IMR-90 (cell line): ENCODE measurements around the gene INPP5J. TPM values are rescaled to one million over a fixed set of nuclear protein-coding genes. Genes with fewer than 3 reads are reported as not detected.

ENCODE experiments used
- ATAC-seq: fragments of 200-7000 bp; cut with Tn5 transposase; 2 replicates; pipeline ENCODE4 v1.9.1; 2020; ENCODE audit warnings: low read depth, mild to moderate bottlenecking, moderate library complexity
- BruUV-seq: library from RNA; stranded (reverse); fragments of 400-500 nt; replicated peaks from 2 replicates; lab custom pipeline; 2021; lab: Mats Ljungman, UMichigan
- CTCF ChIA-PET: fragments of 300-600 bp; formaldehyde crosslinking; extraction: SDS; loops from one replicate; lab custom pipeline; 2021; ENCODE audit warnings: antibody characterized with exemption; lab: Yijun Ruan, JAX
- POLR2A ChIA-PET: fragments of 300-600 bp; sonication (Branson Sonifier 250); formaldehyde crosslinking; loops from one replicate; lab custom pipeline; 2022; ENCODE audit warnings: antibody characterized with exemption; ENCODE audit not compliant: unreplicated experiment; lab: Charles Lee
- DNase-seq: peaks from one replicate; pipeline ENCODE4 v3.0.0; 2013
- H2AFZ ChIP-seq: replicated peaks from 2 replicates; pipeline ENCODE3; 2013; ENCODE audit warnings: low read length, mild to moderate bottlenecking; ENCODE audit not compliant: poor library complexity
- H2AK5ac ChIP-seq: 2 replicates; pipeline ENCODE4 v1.6.1; 2013; ENCODE audit warnings: low read depth, low read length, inconsistent platforms
- H2AK9ac ChIP-seq: replicated peaks from 2 replicates; pipeline ENCODE3; 2013; ENCODE audit warnings: mild to moderate bottlenecking, low read depth, low read length, moderate library complexity; ENCODE audit not compliant: poor library complexity
- H2BK120ac ChIP-seq: 2 replicates; pipeline ENCODE4 v1.6.1; 2013; ENCODE audit warnings: low read depth, low read length, inconsistent platforms
- H2BK15ac ChIP-seq: 3 replicates; pipeline ENCODE4 v1.6.1; 2013; ENCODE audit warnings: low read depth, low read length, inconsistent platforms
- H2BK20ac ChIP-seq: 2 replicates; pipeline ENCODE4 v1.6.1; 2013; ENCODE audit warnings: low read depth, mild to moderate bottlenecking, inconsistent platforms, low read length, moderate library complexity
- H2BK5ac ChIP-seq: 2 replicates; pipeline ENCODE4 v1.6.1; 2013; ENCODE audit warnings: mild to moderate bottlenecking, low read depth, low read length, inconsistent platforms; ENCODE audit not compliant: poor library complexity, severe bottlenecking
- H3K14ac ChIP-seq: replicated peaks from 2 replicates; pipeline ENCODE4 v1.6.1; 2013; ENCODE audit warnings: low read depth, low read length, inconsistent platforms
- H3K18ac ChIP-seq: 2 replicates; pipeline ENCODE4 v1.6.1; 2013; ENCODE audit warnings: low read depth, low read length, control low read depth
- H3K23ac ChIP-seq: 2 replicates; pipeline ENCODE4 v1.6.1; 2013; ENCODE audit warnings: low read depth, low read length, inconsistent platforms
- H3K27ac ChIP-seq: 2 replicates; pipeline ENCODE4 v1.5.1; 2013; ENCODE audit warnings: mild to moderate bottlenecking, control low read depth, low read length; ENCODE audit not compliant: insufficient read depth
- H3K27me3 ChIP-seq: 2 replicates; pipeline ENCODE4 v1.6.1; 2013; ENCODE audit warnings: low read length; ENCODE audit not compliant: control insufficient read depth, insufficient read depth
- H3K36me3 ChIP-seq: 2 replicates; pipeline ENCODE4 v1.6.1; 2013; ENCODE audit warnings: low read length, mixed read lengths; ENCODE audit not compliant: control insufficient read depth, insufficient read depth
- H3K4ac ChIP-seq: 2 replicates; pipeline ENCODE4 v1.6.1; 2013; ENCODE audit warnings: low read depth, low read length, inconsistent platforms
- H3K4me1 ChIP-seq: 2 replicates; pipeline ENCODE4 v1.6.1; 2013; ENCODE audit warnings: low read length, mixed read lengths; ENCODE audit not compliant: control insufficient read depth, insufficient read depth
- H3K4me2 ChIP-seq: 2 replicates; pipeline ENCODE4 v1.6.1; 2013; ENCODE audit warnings: low read depth, mild to moderate bottlenecking, control low read depth, low read length, moderate library complexity
- H3K4me3 ChIP-seq: 2 replicates; pipeline ENCODE4 v1.5.1; 2013; ENCODE audit warnings: low read depth, mild to moderate bottlenecking, control low read depth, low read length, moderate library complexity; ENCODE audit not compliant: insufficient read depth
- H3K56ac ChIP-seq: 2 replicates; pipeline ENCODE4 v1.6.1; 2013; ENCODE audit warnings: low read length, inconsistent platforms; ENCODE audit not compliant: insufficient read depth; ENCODE audit errors: extremely low read depth
- H3K79me1 ChIP-seq, 2 experiments: 2 replicates each; pipeline ENCODE4 v1.6.1; 2013; ENCODE audit warnings: low read length in 2 of 2, inconsistent platforms in 1 of 2, low read depth in 1 of 2
- H3K9ac ChIP-seq: 2 replicates; pipeline ENCODE4 v1.6.1; 2013; ENCODE audit warnings: low read depth, low read length, control low read depth
- H3K9me1 ChIP-seq: 2 replicates; pipeline ENCODE4 v1.6.1; 2013; ENCODE audit warnings: low read length, inconsistent platforms; ENCODE audit not compliant: insufficient read depth
- H3K9me3 ChIP-seq: 2 replicates; pipeline ENCODE4 v1.6.1; 2013; ENCODE audit warnings: low read length; ENCODE audit not compliant: control insufficient read depth, insufficient read depth
- H4K20me1 ChIP-seq: 2 replicates; pipeline ENCODE4 v1.6.1; 2013; ENCODE audit warnings: low read length, inconsistent platforms; ENCODE audit not compliant: insufficient read depth
- H4K5ac ChIP-seq: 2 replicates; pipeline ENCODE4 v1.6.1; 2013; ENCODE audit warnings: mild to moderate bottlenecking, low read depth, low read length, control low read depth
- H4K8ac ChIP-seq, 2 experiments: 2 replicates each; pipeline ENCODE4 v1.6.1; 2013; ENCODE audit warnings: low read depth in 2 of 2, low read length in 2 of 2, control low read depth in 1 of 2, inconsistent platforms in 1 of 2
- H4K91ac ChIP-seq: 2 replicates; pipeline ENCODE4 v1.6.1; 2013; ENCODE audit warnings: low read depth, low read length, inconsistent platforms; ENCODE audit not compliant: insufficient read depth
- BHLHE40 ChIP-seq: fragments of 150-350 bp; IDR thresholded peaks from 2 replicates; pipeline ENCODE4 v1.6.1; 2016; ENCODE audit warnings: mild to moderate bottlenecking, low read depth, low read length
- CTCF ChIP-seq: conservative IDR thresholded peaks from 2 replicates; pipeline ENCODE4 v1.5.1; 2012; ENCODE audit warnings: mild to moderate bottlenecking, low read depth, low read length, improper control_type of control experiment
- ELK1 ChIP-seq: fragments of 150-350 bp; IDR thresholded peaks from 2 replicates; pipeline ENCODE4 v1.6.1; 2016; ENCODE audit warnings: low read depth, mild to moderate bottlenecking, low read length, moderate library complexity, borderline replicate concordance
- FOS ChIP-seq: fragments of 150-350 bp; IDR thresholded peaks from 2 replicates; pipeline ENCODE4 v1.6.1; 2016; ENCODE audit warnings: low read depth, low read length
- MAFK ChIP-seq: IDR thresholded peaks from 2 replicates; pipeline ENCODE4 v1.6.1; 2012; ENCODE audit warnings: low read depth, low read length, improper control_type of control experiment
- MAZ ChIP-seq: IDR thresholded peaks from 2 replicates; pipeline ENCODE4 v1.6.1; 2012; ENCODE audit warnings: low read depth, mild to moderate bottlenecking, low read length, improper control_type of control experiment, moderate library complexity, borderline replicate concordance
- MXI1 ChIP-seq: IDR thresholded peaks from 2 replicates; pipeline ENCODE4 v1.6.1; 2012; ENCODE audit warnings: low read depth, mild to moderate bottlenecking, low read length, moderate library complexity, borderline replicate concordance
- RFX5 ChIP-seq: IDR thresholded peaks from 2 replicates; pipeline ENCODE4 v1.8.0; 2012; ENCODE audit warnings: low read depth, mild to moderate bottlenecking, low read length, moderate library complexity
- SMC3 ChIP-seq: fragments of 150-350 bp; IDR thresholded peaks from 2 replicates; pipeline ENCODE4 v1.6.1; 2016; ENCODE audit warnings: low read depth, mild to moderate bottlenecking, antibody characterized with exemption, low read length, moderate library complexity
- USF2 ChIP-seq: fragments of 150-350 bp; IDR thresholded peaks from 2 replicates; pipeline ENCODE4 v1.6.1; 2017; ENCODE audit warnings: mild to moderate bottlenecking, antibody characterized with exemption, low read length, low read depth
- WGBS, 2 experiments: methylation state at CpG; one replicate each; pipeline versions ENCODE4 v1.1.5 to v1.1.7; 2013; ENCODE audit warnings: missing lambda C conversion rate in 2 of 2; ENCODE audit not compliant: insufficient read length in 1 of 2; ENCODE audit errors: extremely low coverage in 2 of 2; 5-methylcytosine and 5-hydroxymethylcytosine counted together
- dilution Hi-C: fragments of 300-500 bp; cut with HindIII; formaldehyde crosslinking; loops from one replicate; pipeline ENCODE4 v1.14.3; 2018; ENCODE audit warnings: low sequenced_read_pairs; ENCODE audit not compliant: unreplicated experiment
- in situ Hi-C: fragments of 300-500 bp; cut with MboI; formaldehyde crosslinking; loops from 3 replicates; pipeline ENCODE4 v1.14.3; 2019; ENCODE audit warnings: low sequenced_read_pairs, inconsistent platforms, mixed read lengths
- intact Hi-C: fragments of 100-400 bp; cut with micrococcal nuclease; formaldehyde crosslinking; loops from 2 replicates; pipeline ENCODE4 v1.10.0; 2022
- polyA plus RNA-seq, 3 experiments: library from polyadenylated mRNA; depleted of rRNA; stranded (reverse); fragments of >200 nt; gene quantifications; 2 replicates each; pipeline ENCODE4 v1.2.3, GENCODE V29; 2012; ENCODE audit warnings: low replicate concordance in 1 of 3
- total RNA-seq: library from RNA; depleted of rRNA; stranded (reverse); fragments of >200 nt; gene quantifications from 2 replicates; pipeline ENCODE4 v1.2.3, GENCODE V29; 2012

INPP5J gene
- total and polyA plus RNA-seq, 2 of the 4 experiments (the other 2 are of a cell fraction), result 0.36 to 2.2 TPM

- H3K4me3 ChIP-seq, result no peak overlapping the region
- H3K4me2 ChIP-seq, result no peak overlapping the region
- no peak overlapping the region; the same call in 2 of the 3 replicates for H2BK15ac ChIP-seq
- H2AK9ac ChIP-seq, result no peak overlapping the region
- H3K36me3 ChIP-seq, result peaks cover 6% of the 10 kb centered on the region
- H4K91ac ChIP-seq, result peak overlapping the region; percentile 62; the same call in 1 of the 2 replicates
- H3K4me1 ChIP-seq, result peaks cover 20% of the 10 kb centered on the region
- H4K20me1 ChIP-seq, result peaks cover 18% of the 10 kb centered on the region; the same call in 1 of the 2 replicates
- H3K18ac ChIP-seq, result peak overlapping the region; percentile 79; the same call in 1 of the 2 replicates
- no CpG with 5 or more reads among the region's 4 CpGs for WGBS, 2 experiments
- no peak for DNase-seq
- ATAC-seq, result no peak
- peak overlapping the region; percentile 90; the same call in 1 of the 2 replicates for H4K5ac ChIP-seq
- POLR2A ChIA-PET, result interaction anchor here (0.6 kb wide), 1 partner anchor 9 kb away, joined by 16 read pairs; no protein-coding TSS in a partner anchor
- in situ Hi-C loops, result no loop called here
- H3K4ac ChIP-seq, result peak overlapping the region; percentile 64; the same call in 1 of the 2 replicates
- no peaks in the 10 kb centered on the region for H3K9me3 ChIP-seq
- peak overlapping the region in 1 of 2 experiments; percentile 69; a peak in 1 of 4 replicates for H4K8ac ChIP-seq
- H3K27me3 ChIP-seq, result no peaks in the 10 kb centered on the region
- no peak overlapping the region for H2BK20ac ChIP-seq
- H2BK120ac ChIP-seq, result no peak overlapping the region
- no peak for TF ChIP-seq USF2
- no peak for TF ChIP-seq MAZ
- no peak for TF ChIP-seq MXI1
- TF ChIP-seq MAFK, result no peak
- TF ChIP-seq CTCF, result no peak
- no peak for TF ChIP-seq BHLHE40
- no peak for TF ChIP-seq FOS
- no peak for TF ChIP-seq SMC3
- TF ChIP-seq RFX5, result no peak
- TF ChIP-seq ELK1, result no peak
- peak overlapping the region; percentile 98; the same call in 1 of the 2 replicates for H2AK5ac ChIP-seq
- intact Hi-C loops, result no loop called here
- dilution Hi-C loops, result no loop called here
- no peak overlapping the region for H3K56ac ChIP-seq
- CTCF ChIA-PET, result interaction anchor here (1.0 kb wide), 1 partner anchor 64 kb away, joined by 5 read pairs; the partner anchor contains the start of gene SELENOM
- H3K9ac ChIP-seq, result no peak overlapping the region
- H3K14ac ChIP-seq, result peak overlapping the region; percentile 62; the same call in 1 of the 2 replicates
- peaks cover 27 to 67% of the 10 kb centered on the region in 2 experiments for H3K79me1 ChIP-seq
- H3K23ac ChIP-seq, result no peak overlapping the region; the same call in 1 of the 2 replicates
- H2AFZ ChIP-seq, result no peak overlapping the region
- H2BK5ac ChIP-seq, result peak overlapping the region; percentile 80
- BruUV-seq, result no TSS peak
- peaks cover 10% of the 10 kb centered on the region for H3K9me1 ChIP-seq
- peak overlapping the region; percentile 47 for H3K27ac ChIP-seq
These were observed 48.2 kb downstream of the INPP5J start for GRCh38 chr22:31170971-31171370.
